Osteocyte (in vitro differentiated cells): ENCODE data around the gene ADARB1. TPM values are rescaled to one million over a fixed set of nuclear protein-coding genes. Genes with fewer than 3 reads are reported as not detected.

Experiments used
- DNase-seq: peaks from one replicate; pipeline ENCODE4 v3.0.0; 2021; ENCODE audit warnings: mixed read lengths; ENCODE audit not compliant: unreplicated experiment; ENCODE audit errors: extremely low spot score
- H3K27ac Mint-ChIP-seq: one replicate; pipeline ENCODE4 v1.8.0; 2021; ENCODE audit warnings: mild to moderate bottlenecking, mixed read lengths; ENCODE audit not compliant: unreplicated experiment
- H3K27me3 Mint-ChIP-seq: one replicate; pipeline ENCODE4 v1.8.0; 2021; ENCODE audit warnings: mixed read lengths; ENCODE audit not compliant: unreplicated experiment
- H3K36me3 Mint-ChIP-seq: one replicate; pipeline ENCODE4 v1.8.0; 2021; ENCODE audit warnings: mixed read lengths; ENCODE audit not compliant: unreplicated experiment
- H3K4me1 Mint-ChIP-seq: one replicate; pipeline ENCODE4 v1.8.0; 2021; ENCODE audit warnings: mixed read lengths; ENCODE audit not compliant: unreplicated experiment
- H3K4me3 Mint-ChIP-seq: one replicate; pipeline ENCODE4 v1.8.0; 2021; ENCODE audit warnings: mild to moderate bottlenecking, moderate library complexity, mixed read lengths; ENCODE audit not compliant: unreplicated experiment
- H3K9me3 Mint-ChIP-seq: one replicate; pipeline ENCODE4 v1.8.0; 2021; ENCODE audit warnings: mixed read lengths; ENCODE audit not compliant: unreplicated experiment
- CTCF ChIP-seq: fragments of 200-600 bp; sonication (generic); IDR thresholded peaks from 2 replicates; pipeline ENCODE4 v1.5.0; 2021; ENCODE audit warnings: antibody characterized with exemption, mild to moderate bottlenecking, moderate library complexity
- total RNA-seq: library from RNA; stranded (reverse); gene quantifications from 2 replicates; pipeline ENCODE4 v1.2.1, GENCODE V29; 2021

ADARB1 gene
- total RNA-seq, 1 donor from 2014 or later: 126 TPM

- TF ChIP-seq CTCF: no peak
- no peaks in the 10 kb centered on the region for H3K27me3 Mint-ChIP-seq
- no peak for DNase-seq
- no peaks in the 10 kb centered on the region for H3K9me3 Mint-ChIP-seq
- H3K27ac Mint-ChIP-seq: no peak overlapping the region
- H3K4me1 Mint-ChIP-seq: peaks cover 15% of the 10 kb centered on the region
- peaks cover 34% of the 10 kb centered on the region for H3K36me3 Mint-ChIP-seq
- no peak overlapping the region for H3K4me3 Mint-ChIP-seq
These were observed 47.6 kb downstream of the ADARB1 start for GRCh38 chr21:45122030-45122429.

GRCh38 chr21:45122432-45123132 lies 48.2 kb downstream of the ADARB1 start:
- no peaks in the 10 kb centered on the region for H3K27me3 Mint-ChIP-seq
- no peak for TF ChIP-seq CTCF
- peaks cover 36% of the 10 kb centered on the region for H3K36me3 Mint-ChIP-seq
- no peak overlapping the region for H3K27ac Mint-ChIP-seq
- no peak overlapping the region for H3K4me3 Mint-ChIP-seq
- peaks cover 15% of the 10 kb centered on the region for H3K4me1 Mint-ChIP-seq
- no peak for DNase-seq
- H3K9me3 Mint-ChIP-seq: no peaks in the 10 kb centered on the region

GRCh38 chr21:45123440-45123839 lies 49.1 kb downstream of the ADARB1 start:
- no peak for TF ChIP-seq CTCF
- no peak overlapping the region for H3K27ac Mint-ChIP-seq
- no peaks in the 10 kb centered on the region for H3K27me3 Mint-ChIP-seq
- H3K4me3 Mint-ChIP-seq: no peak overlapping the region
- peaks cover 32% of the 10 kb centered on the region for H3K36me3 Mint-ChIP-seq
- H3K9me3 Mint-ChIP-seq: no peaks in the 10 kb centered on the region
- peaks cover 22% of the 10 kb centered on the region for H3K4me1 Mint-ChIP-seq
- no peak for DNase-seq

GRCh38 chr21:45124596-45124995 lies 50.2 kb downstream of the ADARB1 start:
- Mint-ChIP-seq H3K27me3 (no peaks in the 10 kb centered on the region), H3K36me3 (peaks cover 24% of the 10 kb centered on the region), H3K27ac (no peak overlapping the region), H3K9me3 (no peaks in the 10 kb centered on the region), H3K4me1 (peaks cover 34% of the 10 kb centered on the region), H3K4me3 (no peak overlapping the region)
- no peak for TF ChIP-seq CTCF
- DNase-seq: no peak

- Mint-ChIP-seq H3K36me3 (peaks cover 17% of the 10 kb centered on the region), H3K9me3 (no peaks in the 10 kb centered on the region), H3K27me3 (no peaks in the 10 kb centered on the region), H3K4me1 (peaks cover 42% of the 10 kb centered on the region), H3K27ac (no peak overlapping the region), H3K4me3 (no peak overlapping the region)
- no peak for DNase-seq
- no peak for TF ChIP-seq CTCF
These were observed 51.0 kb downstream of the ADARB1 start for GRCh38 chr21:45125357-45125756.
